ENCODE results near the gene IBA57. TPM values are rescaled to one million over a fixed set of nuclear protein-coding genes. Genes with fewer than 3 reads are reported as not detected.

The IBA57 gene
- total and polyA plus RNA-seq, 2 of the 8 experiments (the other 6 are each of a cell fraction or from before 2014, with no cell fraction given): 2.6 to 5.9 TPM

- peaks cover 1 to 4% of the 10 kb centered on the region in 2 experiments for H4K20me1 ChIP-seq (replicated peaks in 1 of 2; ENCODE audit: control insufficient read depth in 1 of 2, insufficient read depth in 2 of 2, low read length in 2 of 2)
- POLR2A ChIA-PET (ENCODE audit: partially characterized antibody): interaction anchor here (1.0 to 5.5 kb wide), 4 partner anchors 12 to 70 kb away, joined by 3 to 44 read pairs (median 3); partner anchors contain the start of genes ARF1 and IBA57
- H3K9me3 ChIP-seq (ENCODE audit: insufficient read depth in 2 of 2, low read depth in 1 of 2, low read length in 1 of 2): no peaks in the 10 kb centered on the region
- no peak overlapping the region for H3K56ac ChIP-seq (replicated peaks; ENCODE audit: insufficient read length, low read depth, low read length)
- no peak overlapping the region for H3K23ac ChIP-seq (ENCODE audit: insufficient read length)
- H2AK5ac ChIP-seq (ENCODE audit: low read depth, low read length): no peak overlapping the region
- H3K27me3 ChIP-seq (replicated peaks in 1 of 4; ENCODE audit: control insufficient read depth in 3 of 4, extremely low read depth in 1 of 4, insufficient read depth in 3 of 4, low read length in 3 of 4): 0 out of 7 replicates have a peak, but pooled peaks cover 0 to 5% (median 0%) of the 10 kb centered on the region in 4 experiments
- H3K4me3 ChIP-seq (ENCODE audit: extremely low read depth in 1 of 4, insufficient read depth in 2 of 4, low read depth in 3 of 4, low read length in 4 of 4): no peak overlapping the region
- no peak overlapping the region for H2BK12ac ChIP-seq (ENCODE audit: low read depth, low read length)
- H2BK15ac ChIP-seq (ENCODE audit: low read length): no peak overlapping the region
- H2BK5ac ChIP-seq (ENCODE audit: low read depth, low read length): no peak overlapping the region
- no peak overlapping the region for H3K9ac ChIP-seq (replicated peaks in 1 of 4; ENCODE audit: extremely low read depth in 1 of 4, low read depth in 3 of 4, low read length in 3 of 4)
- no peaks in the 10 kb centered on the region; the same call in 1 of the 2 replicates for H3K23me2 ChIP-seq (ENCODE audit: low read depth, low read length)
- no peaks in the 10 kb centered on the region for H3K79me2 ChIP-seq (ENCODE audit: control insufficient read depth in 1 of 2, insufficient read depth in 2 of 2, low read length in 2 of 2)
- no peak overlapping the region for H2BK20ac ChIP-seq (ENCODE audit: low read length)
- H2AFZ ChIP-seq (ENCODE audit: low read length): no peak overlapping the region
- H4K5ac ChIP-seq (ENCODE audit: insufficient read length, low read depth, low read length): no peak overlapping the region
- no peak overlapping the region for H3K4ac ChIP-seq (replicated peaks; ENCODE audit: insufficient read length, low read depth, low read length)
- no peak overlapping the region for H2BK120ac ChIP-seq (replicated peaks; ENCODE audit: low read depth, low read length)
- H3K4me2 ChIP-seq (ENCODE audit: insufficient read depth in 1 of 2, low read depth in 2 of 2, low read length in 2 of 2): no peak overlapping the region
- no peaks in the 10 kb centered on the region for H3K36me3 ChIP-seq (ENCODE audit: control insufficient read depth in 2 of 4, insufficient read depth in 4 of 4, low read length in 3 of 4)
- CTCF ChIA-PET (ENCODE audit: partially characterized antibody): interaction anchor here (0.7 to 2.3 kb wide), 6 partner anchors 8 to 156 kb away, joined by 3 to 7 read pairs (median 4); partner anchors contain the start of gene IBA57
- H4K8ac ChIP-seq (ENCODE audit: extremely low read depth, insufficient read depth, low read length): no peak overlapping the region
- 87% methylated on average over 19 of the region's 19 CpGs; no CpG with 5 or more reads in 1 of the 2 experiments for whole genome bisulfite sequencing, 2 experiments (ENCODE audit: extremely low coverage in 1 of 2, insufficient coverage in 1 of 2, insufficient read length in 1 of 2, insufficient replicate concordance in 2 of 2, low coverage in 1 of 2, low lambda C conversion rate in 2 of 2, missing lambda C conversion rate in 1 of 2)
- H3K79me1 ChIP-seq (ENCODE audit: low read depth, low read length): peaks cover 2% of the 10 kb centered on the region
- no peak for FAIRE-seq
- H3K14ac ChIP-seq (ENCODE audit: insufficient read length): no peak overlapping the region
- no peak overlapping the region; the same call in 1 of the 2 replicates for H3K27ac ChIP-seq (ENCODE audit: low read depth, low read length)
- no peak overlapping the region for H3K18ac ChIP-seq (ENCODE audit: extremely low read depth, low read length)
- H3K4me1 ChIP-seq (replicated peaks in 1 of 4; ENCODE audit: control insufficient read depth in 3 of 4, insufficient read depth in 4 of 4, low read length in 3 of 4): peaks cover 0 to 10% (median 4%) of the 10 kb centered on the region in 4 experiments; a peak in 1 of 7 replicates
- H4K91ac ChIP-seq (replicated peaks; ENCODE audit: insufficient read length, low read length): no peak overlapping the region
- no peak for DNase-seq (ENCODE audit: low read depth in 1 of 2, low spot score in 2 of 2)
- TF ChIP-seq TAF1 (IDR thresholded peaks at IDR 0.05; ENCODE audit: low read depth, low read length) (no peak), SRF (IDR thresholded peaks at IDR 0.05; ENCODE audit: low read depth, low read length) (no peak), SUZ12 (IDR thresholded peaks at IDR 0.05; ENCODE audit: low read length) (no peak), SP1 (IDR thresholded peaks at IDR 0.05; ENCODE audit: low read depth, low read length) (no peak), RAD21 (IDR thresholded peaks at IDR 0.05 in 1 of 2, conservative IDR thresholded peaks at IDR 0.05 in 1 of 2; ENCODE audit: low read depth in 2 of 2, low read length in 2 of 2) (no peak), ATF3 (IDR thresholded peaks at IDR 0.05; ENCODE audit: insufficient read depth, low read depth, low read length) (no peak), CREB1 (IDR thresholded peaks at IDR 0.05) (no peak), TEAD4 (IDR thresholded peaks at IDR 0.05; ENCODE audit: low read depth, low read length) (no peak), SP4 (IDR thresholded peaks at IDR 0.05; ENCODE audit: low read length) (no peak)
Measured at GRCh38 chr1:228152097-228152917, 13.3 kb upstream of the IBA57 start.
